ENCODE data around the gene VAMP2. TPM values are rescaled to one million over a fixed set of nuclear protein-coding genes. Genes with fewer than 3 reads are reported as not detected.
A peak's percentile ranks its signal among the peaks of the same experiment; 100 is the strongest.

VAMP2 gene, protein sequence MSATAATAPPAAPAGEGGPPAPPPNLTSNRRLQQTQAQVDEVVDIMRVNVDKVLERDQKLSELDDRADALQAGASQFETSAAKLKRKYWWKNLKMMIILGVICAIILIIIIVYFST
- polyA plus RNA-seq (2011; rRNA removed) (21.7 and 24.7 TPM in 2 replicates), polyA plus RNA-seq (2017; fragmentation: RNase III; extraction: RNeasy Plus Mini Kit Qiagen cat#74134 plus additional on column Dnase treatment) (19.2 to 23.3 TPM (median 19.3 TPM) in 3 replicates), polyA minus RNA-seq (2011; rRNA and poly(A)+ RNA removed) (8.5 and 9.5 TPM in 2 replicates)
- 20.5 and 26.1 TPM in 2 replicates for polyA plus RNA-seq (2012; cell fraction: cytosol; rRNA removed)
- 23.5 and 36.3 TPM in 2 replicates for polyA plus RNA-seq (2012; cell fraction: nucleus; rRNA removed)

DNA sequence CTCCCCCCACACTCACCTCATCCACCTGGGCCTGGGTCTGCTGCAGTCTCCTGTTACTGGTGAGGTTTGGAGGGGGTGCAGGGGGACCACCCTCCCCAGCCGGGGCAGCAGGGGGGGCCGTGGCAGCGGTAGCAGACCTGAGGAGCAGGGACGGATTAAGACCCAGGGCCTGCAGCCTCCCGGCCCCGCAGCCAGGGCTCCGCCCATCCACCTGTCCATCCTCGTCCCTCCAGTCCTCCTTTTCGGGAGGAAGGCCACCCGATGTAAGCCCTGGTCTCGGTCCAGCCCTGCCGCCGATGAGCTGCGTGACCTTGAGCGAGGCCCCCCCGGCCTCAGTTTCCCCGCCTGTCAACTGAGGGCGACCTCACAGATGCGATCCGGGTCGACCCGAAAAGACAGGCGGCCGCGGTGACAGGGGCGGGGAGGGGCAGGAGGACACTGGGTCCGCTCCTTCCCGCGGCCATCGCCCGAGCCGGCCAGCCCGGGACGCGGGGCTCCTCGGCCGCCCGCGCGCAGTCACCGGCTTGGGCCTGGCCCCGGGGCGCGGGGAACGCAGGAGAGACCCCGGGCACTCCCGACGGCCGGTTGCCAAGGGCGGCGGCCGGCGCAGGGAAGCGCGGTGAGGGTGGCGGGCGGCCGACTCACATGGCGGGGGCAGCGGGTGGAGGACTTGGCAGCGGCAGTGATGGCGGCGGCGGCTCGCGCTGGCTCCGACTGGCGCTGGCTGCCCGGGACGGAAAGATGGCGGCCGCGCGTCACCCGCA, at the start of gene VAMP2:
VAMP2 (minus strand) TSS at position 716 of the 764 bp plus-strand sequence; CDS start at position 647, 69 bp downstream.
- ChIA-PET POLR2A (interaction anchor here (0.8 kb wide), 1 partner anchor 11 kb away, joined by 3 read pairs; no protein-coding TSS in a partner anchor), CTCF (interaction anchor here (3.4 to 19.5 kb wide), 3 partner anchors 11 to 41 kb away, joined by 11 to 601 read pairs (median 116); partner anchors contain the start of genes ALOXE3 and HES7)
- 3% methylated on average over 24 of the region's 75 CpGs for WGBS (ENCODE audit: missing lambda C conversion rate)
- ATAC-seq (peak; percentile 52 to 67), FAIRE-seq (no peak), DNase-seq (ENCODE audit: low read depth in 1 of 2, low spot score in 1 of 2) (peak; percentile 56 to 74)
- Histone ChIP-seq H3K27ac (peak within 1 kb of the TSS; percentile 92 to 98), H3K4me2 (peak within 1 kb of the TSS; percentile 85), H3K4me3 (peak within 1 kb of the TSS; percentile 65), H3K9me3 (no peaks in the 10 kb centered on the region), H3K4me1 (peaks cover 38% of the 10 kb centered on the region)
- TF ChIP-seq, protein P1, sequence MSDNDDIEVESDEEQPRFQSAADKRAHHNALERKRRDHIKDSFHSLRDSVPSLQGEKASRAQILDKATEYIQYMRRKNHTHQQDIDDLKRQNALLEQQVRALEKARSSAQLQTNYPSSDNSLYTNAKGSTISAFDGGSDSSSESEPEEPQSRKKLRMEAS (IDR thresholded peaks at IDR 0.05) = peak; percentile 33; the same call in 1 of the 2 replicates
- TF ChIP-seq POLR2A (IDR thresholded peaks at IDR 0.05; ENCODE audit: low read length) (peak; percentile 89), MAFK (IDR thresholded peaks at IDR 0.05; ENCODE audit: partially characterized antibody) (no peak), JUN (IDR thresholded peaks at IDR 0.05) (peak; percentile 86 to 93; a peak in 4 of 5 replicates), ZFP36 (IDR thresholded peaks at IDR 0.05; ENCODE audit: borderline replicate concordance, partially characterized antibody) (no peak), TP53 (CRISPR knock-in tag; IDR thresholded peaks at IDR 0.05) (0 out of 2 replicates have a peak, but pooled peaks have one; percentile 31), FOSL2 (IDR thresholded peaks at IDR 0.05) (no peak), FOSL2 (CRISPR knock-in tag; IDR thresholded peaks at IDR 0.05) (peak; percentile 15; the same call in 1 of the 2 replicates), PHF8 (IDR thresholded peaks at IDR 0.05; ENCODE audit: borderline replicate concordance, low read depth) (peak; percentile 94), TFCP2L1 (CRISPR knock-in tag; IDR thresholded peaks at IDR 0.05) (no peak), EP300 (IDR thresholded peaks at IDR 0.05) (no peak)
- TF ChIP-seq, protein P2, sequence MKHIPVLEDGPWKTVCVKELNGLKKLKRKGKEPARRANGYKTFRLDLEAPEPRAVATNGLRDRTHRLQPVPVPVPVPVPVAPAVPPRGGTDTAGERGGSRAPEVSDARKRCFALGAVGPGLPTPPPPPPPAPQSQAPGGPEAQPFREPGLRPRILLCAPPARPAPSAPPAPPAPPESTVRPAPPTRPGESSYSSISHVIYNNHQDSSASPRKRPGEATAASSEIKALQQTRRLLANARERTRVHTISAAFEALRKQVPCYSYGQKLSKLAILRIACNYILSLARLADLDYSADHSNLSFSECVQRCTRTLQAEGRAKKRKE (CRISPR knock-in tag; IDR thresholded peaks at IDR 0.05; ENCODE audit: low read depth) = peak; percentile 50; the same call in 1 of the 2 replicates
- TF ChIP-seq, protein P3, sequence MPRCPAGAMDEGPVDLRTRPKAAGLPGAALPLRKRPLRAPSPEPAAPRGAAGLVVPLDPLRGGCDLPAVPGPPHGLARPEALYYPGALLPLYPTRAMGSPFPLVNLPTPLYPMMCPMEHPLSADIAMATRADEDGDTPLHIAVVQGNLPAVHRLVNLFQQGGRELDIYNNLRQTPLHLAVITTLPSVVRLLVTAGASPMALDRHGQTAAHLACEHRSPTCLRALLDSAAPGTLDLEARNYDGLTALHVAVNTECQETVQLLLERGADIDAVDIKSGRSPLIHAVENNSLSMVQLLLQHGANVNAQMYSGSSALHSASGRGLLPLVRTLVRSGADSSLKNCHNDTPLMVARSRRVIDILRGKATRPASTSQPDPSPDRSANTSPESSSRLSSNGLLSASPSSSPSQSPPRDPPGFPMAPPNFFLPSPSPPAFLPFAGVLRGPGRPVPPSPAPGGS (IDR thresholded peaks at IDR 0.05) = peak; percentile 70; the same call in 2 of the 3 replicates

DNA sequence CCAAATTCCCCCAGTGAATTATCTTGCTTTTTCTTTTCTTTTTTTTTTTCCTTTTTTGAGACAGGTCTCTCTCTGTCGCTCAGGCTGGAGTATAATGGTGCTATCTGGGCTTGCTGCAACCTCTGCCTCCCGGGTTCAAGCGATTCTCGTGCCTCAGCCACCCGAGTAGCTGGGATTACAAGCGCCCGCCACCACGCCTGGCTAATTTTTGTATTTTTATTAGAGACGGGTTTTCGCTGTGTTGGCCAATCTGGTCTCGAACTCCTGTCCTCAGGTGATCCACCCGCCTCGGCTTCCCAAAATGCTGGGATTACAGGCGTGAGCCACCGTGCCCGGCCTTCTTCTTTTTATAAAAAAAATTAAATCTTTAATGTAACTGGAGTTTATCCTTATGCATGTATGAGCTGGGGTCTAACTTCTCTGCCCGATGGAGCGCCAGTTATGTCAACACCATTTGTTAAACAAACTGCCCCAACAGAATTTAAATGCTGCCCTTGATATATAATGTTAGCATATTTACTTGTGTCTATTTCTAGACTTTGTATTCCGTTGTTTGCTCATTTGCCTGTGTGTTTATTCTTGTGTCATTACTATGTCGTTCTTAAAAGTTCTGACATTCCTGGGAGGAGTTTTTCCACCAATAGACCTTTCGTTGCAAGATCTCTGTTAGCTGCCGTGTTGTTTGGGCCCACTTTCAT, 48.2 kb upstream of the VAMP2 start:
- Histone ChIP-seq H3K9me3 (no peaks in the 10 kb centered on the region), H3K4me3 (peak overlapping the region; percentile 64), H3K4me2 (peak overlapping the region; percentile 80), H3K4me1 (peaks cover 19% of the 10 kb centered on the region), H3K27ac (peak overlapping the region; percentile 78 to 89)
- ATAC-seq (peak in 1 of 2 experiments; percentile 25; a peak in 3 of 6 replicates), DNase-seq (ENCODE audit: low read depth in 1 of 2, low spot score in 1 of 2) (no peak), FAIRE-seq (no peak)
- TF ChIP-seq EHF (CRISPR knock-in tag; IDR thresholded peaks at IDR 0.05) = 0 out of 2 replicates have a peak, but pooled peaks have one; percentile 57
- no peak; the same call in 1 of the 2 replicates for TF ChIP-seq HDAC2 (IDR thresholded peaks at IDR 0.05)
- WGBS (ENCODE audit: missing lambda C conversion rate) = 23% methylated on average over 22 of the region's 22 CpGs
- POLR2A ChIA-PET = interaction anchor here (0.6 to 4.6 kb wide), 11 partner anchors 11 to 91 kb away, joined by 3 to 31 read pairs (median 5); partner anchors contain the start of gene SLC25A35
- CTCF ChIA-PET = interaction anchor here (0.6 to 17.8 kb wide), 11 partner anchors 9 to 930 kb away, joined by 3 to 164 read pairs (median 4); partner anchors contain the start of gene BORCS6
